GM18861 (cell line): ENCODE results near the gene SMIM34.
"Not testable (repeated sequence)": the region's sequence is repeated elsewhere in the genome, so short reads cannot be mapped to it uniquely, and the experiment has no call there.

Source experiments
- ATAC-seq: cut with Tn5 transposase; IDR thresholded peaks from one replicate; pipeline ENCODE4 v1.9.1; 2021; ENCODE audit not compliant: unreplicated experiment

Gene SMIM34

GRCh38 chr21:34374462-34374861, 49.3 kb downstream of the SMIM34 start:
- not testable (repeated sequence) for ATAC-seq

DNA sequence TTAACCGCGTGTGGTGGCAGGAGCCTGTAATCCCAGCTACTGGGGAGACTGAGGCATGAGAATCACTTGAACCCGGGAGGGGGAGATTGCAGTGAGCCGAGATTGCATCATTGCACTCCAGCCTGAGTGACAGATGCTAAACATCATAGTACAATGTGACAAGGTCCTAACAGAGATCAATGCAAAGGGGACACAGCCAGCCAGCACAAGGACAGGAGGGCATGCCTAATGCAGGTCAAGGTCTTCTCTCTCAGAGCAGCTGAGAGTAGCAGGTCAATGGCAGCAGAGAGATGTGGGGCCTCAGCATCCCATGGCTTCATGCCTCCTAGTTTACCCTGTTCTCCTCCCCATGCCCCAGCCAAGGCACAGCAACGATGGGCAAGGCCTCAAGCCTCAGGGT, 51.4 kb downstream of the SMIM34 start:
- ATAC-seq: no peak

DNA sequence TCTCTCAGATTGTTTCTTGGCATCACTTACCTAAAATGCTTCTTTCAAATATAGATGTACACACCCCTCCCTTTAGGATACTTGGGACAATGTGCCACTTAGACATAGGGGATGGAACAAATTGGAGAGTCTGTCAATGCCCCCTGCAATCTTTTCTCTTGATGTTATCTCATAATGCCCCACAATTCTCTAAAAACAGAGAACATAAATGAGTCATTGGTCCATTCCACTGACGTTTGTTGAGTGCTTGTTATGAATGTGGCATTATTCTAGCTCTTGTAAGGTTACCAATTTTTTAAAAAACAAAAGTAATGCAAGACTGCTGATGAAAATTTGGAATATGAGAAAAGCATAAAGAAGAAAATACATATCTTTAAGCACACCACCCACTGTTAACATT, 54.0 kb downstream of the SMIM34 start:
- no peak for ATAC-seq
